ENCODE data around the gene ZNF512. TPM values are rescaled to one million over a fixed set of nuclear protein-coding genes. Genes with fewer than 3 reads are reported as not detected.

Gene ZNF512
- total and polyA plus RNA-seq, 12 donors = 12.8 to 82.5 (median 29.5) TPM

DNA sequence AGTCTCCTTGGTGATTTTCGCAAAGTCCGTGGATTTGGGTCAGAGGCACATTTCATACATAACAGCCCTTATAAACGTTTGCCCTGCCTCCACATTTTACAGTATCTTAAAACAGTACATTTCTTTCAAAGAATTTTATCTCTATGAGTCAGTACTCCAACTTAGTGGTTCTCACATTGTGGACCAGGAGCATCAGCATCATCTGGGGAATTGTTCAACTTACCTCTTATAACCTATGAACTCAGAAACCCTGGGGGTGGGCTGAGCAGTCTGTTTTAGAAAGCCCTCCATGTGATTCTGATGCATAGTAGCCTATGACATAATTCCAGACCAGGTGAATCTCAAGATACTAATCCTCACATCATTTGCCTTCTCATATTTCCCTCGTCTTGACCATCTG is 68.2 kb downstream of the ZNF512 start:
- Histone ChIP-seq H3K36me3 (replicated peaks in 1 of 2) (peaks cover 0 to 95% of the 10 kb centered on the region in 2 donors), H3K27ac (no peak overlapping the region), H3K27me3 (no peaks in the 10 kb centered on the region), H3K9me3 (replicated peaks in 1 of 3) (no peaks in the 10 kb centered on the region), H3K4me3 (no peak overlapping the region), H3K4me1 (replicated peaks in 1 of 2) (no peaks in the 10 kb centered on the region)
- TF ChIP-seq POLR2A (IDR thresholded peaks at IDR 0.05) (no peak), CTCF (IDR thresholded peaks at IDR 0.05) (no peak)
- WGBS, 4 donors = 73 to 83% (median 78%) methylated on average over 4 of the region's 4 CpGs
- no peak for DNase-seq
- intact Hi-C loops (cut with DNase I) = no loop called here

DNA sequence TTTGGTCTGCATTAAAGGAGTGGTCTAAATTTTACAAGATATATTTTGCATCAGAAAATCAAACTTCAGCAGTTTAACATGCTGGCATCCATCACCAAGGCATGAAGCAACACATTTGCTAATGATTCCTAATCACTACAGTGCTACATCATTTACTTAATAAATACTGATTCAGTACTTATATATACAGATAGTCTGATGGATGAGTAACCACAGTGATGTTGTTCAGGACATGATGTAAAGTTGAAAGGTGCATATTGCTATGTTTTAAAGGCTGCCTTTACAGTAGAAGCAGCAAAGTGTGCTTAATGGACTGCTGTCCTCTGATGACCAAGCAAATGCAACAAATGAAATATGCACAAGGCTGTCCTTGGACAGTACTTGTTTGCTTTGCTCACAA is 69.5 kb downstream of the ZNF512 start:
- no peak overlapping the region for H3K4me3 ChIP-seq
- no peaks in the 10 kb centered on the region for H3K4me1 ChIP-seq (replicated peaks in 1 of 2)
- H3K27me3 ChIP-seq = no peaks in the 10 kb centered on the region
- intact Hi-C loops (cut with DNase I) = no loop called here
- no peak for TF ChIP-seq POLR2A (IDR thresholded peaks at IDR 0.05)
- TF ChIP-seq CTCF (IDR thresholded peaks at IDR 0.05) = no peak
- H3K27ac ChIP-seq = no peak overlapping the region
- peaks cover 0 to 99% of the 10 kb centered on the region in 2 donors for H3K36me3 ChIP-seq (replicated peaks in 1 of 2)
- H3K9me3 ChIP-seq (replicated peaks in 1 of 3) = no peaks in the 10 kb centered on the region
- DNase-seq = no peak

GRCh38 chr2:27652790-27653189 is 69.9 kb downstream of the ZNF512 start:
- WGBS, 4 donors = 80 to 86% (median 80%) methylated on average over 1 of the region's 1 CpG
- H3K27ac ChIP-seq = no peak overlapping the region

DNA sequence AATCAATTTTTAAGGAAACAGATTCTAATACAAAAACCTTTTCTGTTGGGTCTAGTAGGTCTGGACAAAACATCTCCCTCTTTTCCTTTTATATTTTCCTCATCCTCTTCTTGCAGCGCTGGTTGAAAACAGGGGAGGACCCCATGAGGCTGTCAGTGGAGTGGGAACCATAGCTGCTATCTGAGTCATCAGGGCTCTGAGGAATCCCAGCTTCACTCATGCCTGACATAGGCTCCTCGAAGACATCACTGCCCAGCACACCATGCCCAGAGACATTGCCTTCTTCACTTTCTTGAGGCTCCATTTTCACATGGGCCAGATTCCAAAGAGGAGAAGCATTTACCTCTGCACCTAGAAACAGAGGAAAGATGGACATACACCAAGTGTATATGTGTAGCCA is 70.6 kb downstream of the ZNF512 start:
- H3K9me3 ChIP-seq (replicated peaks in 1 of 3) = no peaks in the 10 kb centered on the region
- H3K36me3 ChIP-seq (replicated peaks in 1 of 2) = peaks cover 0 to 91% of the 10 kb centered on the region in 2 donors
- no peak overlapping the region for H3K4me3 ChIP-seq
- no peak overlapping the region for H3K27ac ChIP-seq
- H3K27me3 ChIP-seq = no peaks in the 10 kb centered on the region
- intact Hi-C loops (cut with DNase I) = no loop called here
- TF ChIP-seq CTCF (IDR thresholded peaks at IDR 0.05) (no peak), POLR2A (IDR thresholded peaks at IDR 0.05) (no peak)
- H3K4me1 ChIP-seq (replicated peaks in 1 of 2) = no peaks in the 10 kb centered on the region
- 89 to 97% (median 92%) methylated on average over 2 of the region's 2 CpGs for WGBS, 4 donors
- DNase-seq = no peak

More at GRCh38 chr2:27652790-27653189, 69.9 kb downstream of the ZNF512 start:
- H3K4me3 ChIP-seq = no peak overlapping the region
- no peaks in the 10 kb centered on the region for H3K27me3 ChIP-seq
- H3K4me1 ChIP-seq (replicated peaks in 1 of 2) = no peaks in the 10 kb centered on the region
- TF ChIP-seq CTCF (IDR thresholded peaks at IDR 0.05) = no peak
- no peak for DNase-seq
- intact Hi-C loops (cut with DNase I) = no loop called here
- H3K36me3 ChIP-seq (replicated peaks in 1 of 2) = peaks cover 0 to 97% of the 10 kb centered on the region in 2 donors
- no peaks in the 10 kb centered on the region for H3K9me3 ChIP-seq (replicated peaks in 1 of 3)
